HG03060 (cell line): ENCODE data around the gene ARHGAP25.

ENCODE experiments used
- ATAC-seq: cut with Tn5 transposase; IDR thresholded peaks from one replicate; pipeline ENCODE4 v1.9.1; 2021; ENCODE audit warnings: low read depth, moderate number of reproducible peaks; ENCODE audit not compliant: unreplicated experiment

Gene ARHGAP25

DNA sequence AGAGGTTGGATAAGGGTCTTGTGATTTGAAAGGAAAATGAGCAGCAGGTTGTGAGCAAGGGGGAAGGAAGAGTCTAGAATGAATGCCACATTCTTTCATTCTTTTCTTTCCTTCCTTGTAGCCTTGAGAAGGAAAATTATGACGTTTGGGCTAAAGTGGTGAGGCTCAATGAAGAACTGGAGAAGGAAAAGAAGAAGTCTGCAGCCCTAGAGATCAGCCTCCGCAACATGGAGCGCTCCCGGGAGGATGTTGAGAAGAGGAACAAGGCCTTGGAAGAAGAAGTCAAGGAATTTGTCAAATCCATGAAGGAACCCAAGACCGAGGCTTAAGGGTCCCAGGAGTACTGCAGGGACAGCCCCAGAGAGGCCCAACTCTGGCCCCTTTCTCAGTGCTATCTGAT lies 91.3 kb downstream of the ARHGAP25 start:
- ATAC-seq: no peak

- no peak for ATAC-seq
These were observed 93.1 kb downstream of the ARHGAP25 start for GRCh38 chr2:68827666-68828065.

DNA sequence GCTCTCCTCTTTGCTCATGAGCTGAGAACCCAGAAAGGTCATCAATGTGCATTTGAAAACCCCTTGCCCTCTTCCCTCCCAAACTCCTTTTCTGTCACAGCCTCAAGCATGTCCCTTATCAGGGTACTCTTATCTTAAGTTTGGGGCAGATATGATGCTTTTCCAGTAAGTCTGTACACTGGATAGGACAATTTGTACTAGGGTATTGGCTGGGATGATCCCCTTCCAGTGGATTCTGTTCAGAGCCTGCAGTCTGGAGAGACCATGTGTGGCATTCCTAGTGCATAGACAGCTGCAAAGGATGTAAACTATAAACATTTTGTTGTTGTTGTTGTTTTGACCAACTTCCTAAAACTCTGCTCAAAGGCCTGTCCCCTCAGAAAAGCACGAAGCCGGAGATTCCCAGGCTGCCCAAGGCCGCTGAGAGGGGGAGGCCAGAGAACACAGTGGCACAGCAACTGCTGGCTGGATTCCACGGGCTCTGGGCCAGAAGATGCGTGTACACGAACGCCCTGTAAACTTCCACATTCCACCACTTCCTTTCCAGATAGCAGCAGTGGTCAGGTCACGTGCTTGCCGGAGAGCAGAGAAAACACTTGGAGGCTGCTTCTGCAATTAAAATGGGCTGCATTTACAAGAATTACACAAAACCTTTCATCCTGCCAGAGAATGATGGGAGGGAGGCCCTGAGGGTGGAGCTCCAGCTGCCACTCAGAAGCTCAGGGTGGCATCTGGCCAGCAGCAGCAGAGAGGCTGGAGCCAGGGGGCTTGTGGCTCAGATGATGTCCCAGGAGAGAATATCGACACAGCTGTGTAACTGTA lies 94.5 kb downstream of the ARHGAP25 start:
- no peak for ATAC-seq

DNA sequence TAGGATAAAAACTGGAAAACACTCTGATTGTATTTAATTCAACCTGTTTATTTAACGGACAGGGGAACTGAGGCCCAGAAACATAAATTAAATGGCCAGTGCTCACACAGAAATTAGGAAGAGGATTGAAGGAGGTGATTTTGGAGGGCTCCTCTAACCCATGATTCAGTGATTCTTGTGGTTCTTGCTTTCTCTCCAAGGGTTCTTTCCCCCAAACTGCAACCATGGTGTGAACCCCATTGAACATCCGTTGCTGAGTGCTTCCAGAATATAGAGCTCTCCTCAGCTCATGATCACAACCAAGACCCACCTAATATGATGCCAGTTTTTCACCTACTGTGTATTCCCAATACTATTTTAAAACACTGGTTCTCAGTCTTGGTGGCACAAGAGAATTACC lies 95.1 kb downstream of the ARHGAP25 start:
- no peak for ATAC-seq

- ATAC-seq: no peak
These were observed 97.1 kb downstream of the ARHGAP25 start for GRCh38 chr2:68831686-68832232.

- ATAC-seq: peak; percentile 47
These were observed 97.7 kb downstream of the ARHGAP25 start for GRCh38 chr2:68832233-68832869.

DNA sequence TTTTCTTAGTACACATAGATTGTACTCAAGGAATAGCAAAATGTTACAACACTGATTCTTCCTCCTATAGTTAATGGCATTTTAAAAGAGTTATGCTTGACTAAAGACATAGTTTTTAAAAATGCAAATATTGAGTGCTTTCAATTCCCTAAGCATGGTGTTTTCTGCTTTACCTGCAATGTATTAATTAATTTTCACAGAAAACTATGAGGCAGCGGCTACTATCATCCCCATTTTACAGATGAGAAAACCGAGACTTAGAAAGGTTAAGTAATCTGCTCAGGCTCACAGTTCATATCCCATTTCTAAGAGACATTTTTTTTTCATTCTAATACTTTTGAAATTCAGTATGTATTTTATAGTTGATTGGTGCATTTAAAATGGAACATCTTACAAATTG lies 98.6 kb downstream of the ARHGAP25 start:
- no peak for ATAC-seq

- no peak for ATAC-seq
These were observed 100.2 kb downstream of the ARHGAP25 start for GRCh38 chr2:68834737-68835376.

DNA sequence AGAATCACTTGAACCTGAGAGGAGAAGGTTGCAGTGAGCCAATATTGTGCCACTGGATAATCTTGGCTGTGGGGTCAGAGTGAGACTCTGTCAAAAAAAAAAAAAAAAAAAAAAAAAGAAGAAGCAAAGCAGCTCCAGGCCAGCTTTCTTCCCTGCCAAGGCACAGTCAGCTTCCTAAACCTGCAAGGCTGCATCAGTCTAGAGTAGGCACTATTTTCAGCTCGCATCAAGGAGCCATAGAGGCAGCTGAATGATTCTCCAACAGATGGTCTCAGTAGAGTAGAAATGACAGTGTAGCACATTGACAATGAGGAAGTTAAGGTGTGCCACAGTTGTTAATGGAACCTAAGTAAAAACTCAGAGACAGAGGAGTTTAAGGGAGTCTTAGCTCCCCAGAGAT lies 101.0 kb downstream of the ARHGAP25 start:
- no peak for ATAC-seq

- no peak for ATAC-seq
These were observed 102.7 kb downstream of the ARHGAP25 start for GRCh38 chr2:68837164-68837860.

DNA sequence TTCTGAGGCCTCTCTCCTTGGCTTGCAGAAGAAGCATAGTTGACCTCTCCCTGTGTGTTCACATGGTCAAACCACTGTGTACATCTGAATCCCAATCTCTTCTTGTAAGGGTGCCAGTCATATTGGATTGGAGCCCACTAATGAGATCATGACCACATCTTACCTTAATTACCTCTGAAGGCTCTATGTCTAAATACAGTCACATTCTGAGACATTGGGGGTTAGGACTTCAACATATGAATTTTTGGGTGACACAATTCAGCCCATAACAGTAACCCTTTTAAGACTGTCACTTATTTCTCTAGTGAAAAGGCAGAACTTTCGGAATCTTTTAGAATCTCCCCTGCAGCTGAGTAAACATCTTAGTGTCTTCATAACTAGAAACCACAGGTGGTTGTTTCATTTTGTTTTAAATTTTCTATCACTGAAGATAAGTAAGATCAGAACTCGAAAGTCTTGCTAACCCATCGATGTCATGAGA lies 103.3 kb downstream of the ARHGAP25 start:
- no peak for ATAC-seq

DNA sequence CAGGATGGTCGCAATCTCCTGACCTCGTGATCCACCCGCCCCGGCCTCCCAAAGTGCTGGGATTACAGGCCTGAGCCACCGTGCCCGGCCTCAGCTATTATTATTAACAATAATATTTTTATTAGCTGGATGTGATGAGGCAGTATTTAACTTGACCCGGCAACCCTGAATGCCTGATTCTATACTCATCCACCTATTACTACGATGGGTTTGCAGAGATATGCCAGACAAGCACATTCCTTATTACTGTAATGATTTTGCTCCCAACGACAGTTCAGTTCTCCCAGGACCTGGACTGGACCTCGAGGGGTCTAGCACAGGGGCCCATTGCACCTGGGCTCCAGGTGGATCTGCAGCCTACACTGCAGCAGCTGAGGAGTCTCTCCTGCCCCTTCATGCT lies 104.0 kb downstream of the ARHGAP25 start:
- no peak for ATAC-seq

- ATAC-seq: no peak
These were observed 104.7 kb downstream of the ARHGAP25 start for GRCh38 chr2:68839260-68839833.

GRCh38 chr2:68845043-68845442 lies 110.4 kb downstream of the ARHGAP25 start:
- no peak for ATAC-seq

DNA sequence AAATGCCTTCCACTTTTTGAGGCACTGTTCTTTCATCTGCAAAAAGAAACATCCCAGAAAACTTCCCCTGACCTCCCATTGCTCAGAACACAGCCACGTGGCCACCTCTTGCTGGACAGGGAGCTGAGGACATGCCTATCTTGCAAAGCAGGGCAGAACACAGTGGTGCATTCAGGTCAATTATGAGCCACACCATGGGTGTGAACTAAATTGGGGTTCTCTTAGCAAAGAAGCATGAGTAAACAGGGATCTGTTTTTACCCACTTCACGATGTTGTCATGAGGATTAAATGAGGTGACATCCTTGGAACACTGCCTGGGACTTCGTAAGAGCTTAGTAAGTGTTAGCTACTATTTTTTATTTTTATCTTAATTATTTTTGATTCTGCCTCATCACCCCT lies 111.5 kb downstream of the ARHGAP25 start:
- no peak for ATAC-seq

GRCh38 chr2:68847751-68848150 lies 113.1 kb downstream of the ARHGAP25 start:
- ATAC-seq: no peak

DNA sequence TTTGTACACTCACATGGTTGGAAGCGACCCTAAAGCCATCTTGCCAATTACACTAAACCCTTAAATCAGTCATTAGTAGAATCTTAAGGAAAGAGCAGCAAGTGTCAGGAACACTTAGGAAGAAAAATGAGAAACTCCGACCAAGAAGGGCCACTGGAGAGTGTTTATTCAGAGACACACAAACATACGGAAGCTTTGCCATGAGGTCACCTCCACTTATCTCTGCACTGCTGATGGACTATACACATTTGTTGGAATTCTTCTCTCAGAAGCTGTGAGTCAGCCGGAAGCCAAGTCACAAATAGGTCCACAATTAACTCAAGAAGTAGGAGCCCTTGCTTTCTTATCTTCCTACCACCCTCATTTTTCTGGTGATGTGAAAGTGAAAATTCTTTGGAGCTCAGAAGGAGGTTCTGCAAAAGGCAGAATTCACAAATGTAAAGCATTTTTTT lies 115.0 kb downstream of the ARHGAP25 start:
- no peak for ATAC-seq

GRCh38 chr2:68850524-68850923 lies 115.9 kb downstream of the ARHGAP25 start:
- no peak for ATAC-seq

DNA sequence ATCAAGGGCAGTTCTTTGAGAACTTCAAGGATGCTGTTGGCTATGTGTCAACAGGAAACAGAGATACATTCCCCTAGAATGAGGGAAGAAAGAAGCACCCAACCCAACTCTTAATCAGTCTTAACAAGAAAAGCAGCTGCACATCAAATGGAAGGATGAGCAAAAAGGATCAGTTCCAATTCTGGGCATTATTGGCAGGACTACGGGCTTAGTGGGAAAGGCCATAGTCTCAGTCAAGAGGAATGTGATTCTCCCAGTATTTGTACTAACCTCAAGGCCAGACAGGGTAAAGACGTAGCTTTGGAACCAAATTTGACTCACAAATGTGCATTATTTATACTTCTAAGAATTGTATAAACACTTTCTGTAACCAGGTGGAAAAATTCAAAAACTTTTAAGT lies 118.4 kb downstream of the ARHGAP25 start:
- ATAC-seq: no peak

- no peak for ATAC-seq
These were observed 119.3 kb downstream of the ARHGAP25 start for GRCh38 chr2:68853915-68854314.
